GM19324 (cell line): ENCODE measurements around the gene HOXC6.

ENCODE experiments used
- ATAC-seq: cut with Tn5 transposase; IDR thresholded peaks from one replicate; pipeline ENCODE4 v1.9.1; 2021; ENCODE audit warnings: mild to moderate bottlenecking, moderate library complexity; ENCODE audit not compliant: unreplicated experiment, low FRiP score

HOXC6 gene

GRCh38 chr12:54028314-54029201 lies at the start of gene HOXC6:
Gene HOXC6 (plus strand): TSS chr12:54028440. CDS start chr12:54028522, 82 bp downstream.
- no peak for ATAC-seq

- ATAC-seq = no peak
Measured at GRCh38 chr12:53978477-53979356, 49.5 kb upstream of the HOXC6 start.

DNA sequence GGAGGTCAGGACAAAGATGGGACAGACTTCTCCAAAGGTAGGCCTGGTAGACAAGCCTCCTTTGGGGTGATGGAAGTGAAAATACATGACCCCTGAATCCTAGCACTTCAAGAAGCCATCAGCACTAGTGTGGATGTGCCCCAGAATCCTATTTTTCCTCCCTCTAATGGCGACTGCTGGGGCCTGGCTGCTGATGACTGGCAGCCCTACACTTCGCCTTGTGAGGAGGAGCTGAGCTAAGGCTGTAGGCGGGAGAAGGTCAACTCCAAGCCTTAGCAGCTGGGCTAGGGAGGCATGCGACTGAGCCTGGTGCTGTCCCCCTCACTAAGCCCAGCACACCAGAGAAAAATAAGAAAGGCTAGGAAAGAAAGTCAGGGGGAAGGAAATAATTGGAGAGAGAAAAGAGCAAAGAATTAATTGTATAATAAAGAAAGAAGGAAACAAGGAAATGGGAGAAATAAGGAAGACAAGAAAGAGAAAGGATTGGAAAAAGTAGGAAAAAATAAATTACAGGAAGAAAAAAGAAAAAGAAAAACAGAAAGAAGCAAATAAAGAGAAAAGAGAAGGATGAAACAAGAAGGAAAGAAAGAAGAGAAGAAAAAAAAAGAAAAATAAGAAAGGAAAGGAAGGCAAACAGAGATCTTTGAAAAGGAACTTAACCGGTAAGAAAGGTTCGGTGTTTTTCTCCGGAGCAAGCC lies 48.0 kb upstream of the HOXC6 start:
- no peak for ATAC-seq

DNA sequence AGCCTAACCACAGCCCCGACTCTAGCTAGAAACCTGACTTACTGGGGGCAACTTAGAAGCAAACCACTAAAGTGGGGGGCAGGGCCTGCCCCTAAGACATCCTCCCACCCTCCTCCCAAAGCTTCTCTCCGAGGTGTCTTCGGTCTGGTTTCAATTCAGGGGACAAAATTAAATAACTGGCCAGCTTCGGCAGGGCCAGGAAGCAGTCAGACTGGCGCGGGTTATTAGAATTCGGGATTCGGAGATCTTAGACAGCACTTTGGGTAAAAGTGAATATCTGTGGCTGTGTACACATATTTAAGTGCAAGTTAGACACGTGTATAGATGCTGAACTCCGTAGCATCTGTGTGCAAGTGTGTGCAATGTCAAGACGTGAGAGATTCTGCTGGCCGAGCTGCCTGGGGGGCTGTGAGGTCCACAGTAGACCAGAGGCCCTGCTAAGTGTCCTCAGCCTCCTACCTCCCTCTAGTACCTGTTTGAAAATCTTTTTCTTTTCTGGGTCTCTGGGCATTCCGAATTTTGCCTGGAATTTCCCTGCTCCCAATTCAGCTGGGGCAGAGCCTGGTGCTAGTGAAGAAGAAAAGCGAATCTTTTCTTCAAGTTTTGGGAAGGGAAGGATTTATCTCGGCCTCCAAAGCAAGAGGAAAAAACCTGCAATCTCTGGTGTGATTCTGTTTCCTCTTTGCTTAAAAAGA lies 47.3 kb upstream of the HOXC6 start:
- no peak for ATAC-seq

DNA sequence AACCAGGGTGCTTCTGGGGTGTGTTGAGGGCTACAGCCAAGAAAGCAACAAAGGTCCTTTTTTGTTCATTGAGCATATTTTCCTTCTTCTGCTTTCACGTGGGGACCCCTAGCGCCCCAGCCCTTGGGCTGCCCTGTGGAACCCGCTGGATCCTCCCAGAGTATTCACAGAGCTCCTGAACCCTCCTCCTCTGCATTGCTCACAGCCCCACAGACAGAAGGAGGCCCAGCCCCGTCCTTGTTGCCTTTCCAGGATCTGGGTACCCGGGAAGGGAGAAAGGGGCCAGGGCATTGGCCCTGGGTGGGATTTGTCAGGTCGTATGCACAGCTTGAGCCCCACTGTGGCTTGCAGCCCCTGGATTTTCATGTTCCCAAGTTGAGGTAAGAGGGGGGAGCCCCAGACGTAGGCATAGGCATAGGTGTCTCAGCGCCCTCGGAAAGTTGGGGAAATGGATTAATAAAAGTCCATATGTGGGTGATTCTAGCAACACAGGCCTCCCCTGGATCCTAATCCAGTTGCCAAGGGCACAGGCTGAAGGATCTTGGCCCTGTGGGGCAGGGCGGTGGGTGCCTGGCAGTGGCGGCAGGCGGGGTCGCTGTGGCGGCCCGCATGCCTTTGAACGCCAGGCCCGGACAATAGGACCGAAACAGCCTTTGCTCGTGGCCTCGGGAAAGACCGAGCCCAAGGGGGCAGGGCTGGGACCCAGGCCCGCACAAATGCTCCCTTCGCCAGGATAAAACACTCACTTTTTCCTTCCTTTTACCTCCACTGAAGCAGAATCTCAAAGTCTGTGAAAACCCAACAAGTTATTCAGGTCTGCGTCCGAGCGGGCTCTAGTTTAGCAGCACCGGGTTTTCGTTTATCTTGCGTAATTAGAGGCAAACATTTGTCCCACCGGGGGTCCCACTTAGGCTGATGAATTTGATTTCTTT lies 46.3 kb upstream of the HOXC6 start:
- ATAC-seq = no peak

GRCh38 chr12:53982648-53983567 lies 45.3 kb upstream of the HOXC6 start:
- no peak for ATAC-seq

DNA sequence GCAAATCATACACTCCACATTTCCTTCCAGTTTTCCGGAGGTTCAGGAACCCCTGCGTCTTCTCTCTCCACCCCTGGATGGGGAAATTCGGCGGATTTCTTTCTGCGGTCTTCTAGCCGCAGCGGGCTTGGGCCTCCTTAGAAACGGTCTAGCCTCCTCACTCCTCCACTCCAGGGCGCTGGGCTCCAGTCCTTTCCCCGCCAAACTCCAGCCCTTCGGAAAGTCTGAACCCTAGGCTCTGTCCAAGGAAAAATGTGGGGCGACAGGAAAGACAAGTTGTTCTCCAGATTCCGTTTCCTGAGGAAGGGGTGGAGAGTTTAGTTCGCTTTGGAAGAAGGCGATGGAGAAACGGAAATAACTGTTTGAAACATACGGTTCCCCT lies 44.7 kb upstream of the HOXC6 start:
- ATAC-seq = no peak

DNA sequence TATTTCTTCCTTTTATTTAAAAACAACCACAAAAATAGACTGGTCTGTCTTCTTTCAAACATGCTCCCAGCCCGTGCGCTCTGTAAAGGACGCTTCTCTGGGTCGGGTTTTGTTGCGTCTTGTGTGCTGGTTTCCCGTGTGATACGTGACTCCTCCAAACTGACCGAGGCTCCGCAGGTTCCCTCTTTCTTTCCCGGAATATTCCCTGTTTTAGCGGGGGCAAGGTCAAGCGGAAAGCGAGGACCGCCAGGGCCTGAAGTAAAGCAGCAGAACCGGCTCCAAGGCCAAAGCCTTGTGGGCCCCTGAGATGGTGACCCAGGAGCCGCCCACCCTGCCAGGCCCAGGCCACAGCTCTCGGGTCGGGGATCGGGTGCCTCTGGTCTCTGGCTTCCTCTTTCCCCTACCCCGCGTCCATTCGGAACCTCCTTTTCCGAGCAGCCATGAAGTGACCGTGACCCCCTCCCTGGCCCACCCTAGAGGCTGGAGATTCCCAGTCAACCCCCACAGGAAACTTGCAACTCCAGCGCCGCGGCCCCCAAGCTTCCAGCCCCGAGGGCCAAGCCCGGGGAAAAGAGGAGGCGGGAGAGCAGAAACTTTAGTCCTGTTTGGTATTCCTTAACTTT lies 44.2 kb upstream of the HOXC6 start:
- no peak for ATAC-seq

DNA sequence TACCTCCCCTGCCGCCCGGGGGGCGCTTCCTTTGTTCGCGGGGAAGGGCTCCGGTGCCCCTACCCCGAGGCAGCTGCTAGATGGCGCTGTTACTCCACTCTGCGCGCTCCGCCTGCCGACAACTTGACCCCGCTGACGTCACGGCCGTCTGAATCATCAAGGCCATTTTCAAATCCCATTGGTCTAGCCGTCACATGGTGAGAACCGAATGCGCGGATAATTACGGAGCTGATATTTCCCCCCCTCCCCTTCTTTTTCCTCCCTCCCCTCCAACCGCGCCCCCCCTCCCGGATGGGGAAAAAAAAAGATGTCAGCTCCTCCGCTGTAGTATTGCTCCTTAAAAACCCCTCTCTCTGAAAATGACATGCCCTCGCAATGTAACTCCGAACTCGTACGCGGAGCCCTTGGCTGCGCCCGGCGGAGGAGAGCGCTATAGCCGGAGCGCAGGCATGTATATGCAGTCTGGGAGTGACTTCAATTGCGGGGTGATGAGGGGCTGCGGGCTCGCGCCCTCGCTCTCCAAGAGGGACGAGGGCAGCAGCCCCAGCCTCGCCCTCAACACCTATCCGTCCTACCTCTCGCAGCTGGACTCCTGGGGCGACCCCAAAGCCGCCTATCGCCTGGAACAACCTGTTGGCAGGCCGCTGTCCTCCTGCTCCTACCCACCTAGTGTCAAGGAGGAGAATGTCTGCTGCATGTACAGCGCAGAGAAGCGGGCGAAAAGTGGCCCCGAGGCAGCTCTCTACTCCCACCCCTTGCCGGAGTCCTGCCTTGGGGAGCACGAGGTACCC lies 43.1 kb upstream of the HOXC6 start, which contains the start of gene HOXC10:
Gene HOXC10 (plus strand): TSS at position 246 of the 791 bp plus-strand sequence. CDS start 114 bp downstream, at position 360.
- ATAC-seq = no peak

GRCh38 chr12:53985692-53985993 lies 42.6 kb upstream of the HOXC6 start:
- no peak for ATAC-seq

- no peak for ATAC-seq
Measured at GRCh38 chr12:53985994-53986685, 42.1 kb upstream of the HOXC6 start.

DNA sequence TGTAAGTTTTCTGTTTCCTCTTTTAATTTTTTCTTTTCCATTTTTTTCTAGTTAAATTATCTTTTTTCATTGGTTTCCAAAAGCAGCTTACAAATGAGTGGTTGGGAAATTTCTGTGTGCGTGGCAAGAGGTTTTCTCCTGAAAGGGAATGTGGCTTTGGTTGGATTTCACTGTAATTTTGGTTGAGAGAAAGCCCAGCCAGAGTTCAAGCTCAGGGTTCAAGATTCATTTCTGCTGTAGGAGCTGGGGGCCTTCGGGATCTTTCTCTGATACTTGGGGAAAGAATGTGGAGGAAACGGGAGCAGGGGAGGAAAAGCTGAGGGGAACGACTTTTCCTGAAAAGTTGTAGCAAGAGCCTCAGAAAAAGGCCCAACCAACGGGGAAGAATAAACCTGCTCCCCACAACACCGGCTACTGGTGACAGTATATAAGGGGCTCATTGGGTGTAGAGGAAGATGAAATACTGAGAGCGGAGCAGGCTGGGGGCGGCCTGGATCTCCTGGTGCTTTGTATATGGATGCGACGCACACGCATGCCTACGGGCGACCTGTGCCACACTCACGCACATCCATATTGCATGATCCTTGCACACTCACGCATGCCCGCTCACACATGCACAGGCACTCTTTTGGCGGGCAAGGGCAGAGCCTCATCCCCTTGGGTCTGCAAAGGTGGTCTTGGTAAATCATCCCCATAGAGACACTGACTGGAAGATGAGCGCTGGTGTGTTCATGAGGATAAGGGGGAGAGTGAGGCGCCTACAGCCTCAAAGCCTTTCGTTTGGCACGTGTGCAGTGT lies 41.4 kb upstream of the HOXC6 start:
- no peak for ATAC-seq

DNA sequence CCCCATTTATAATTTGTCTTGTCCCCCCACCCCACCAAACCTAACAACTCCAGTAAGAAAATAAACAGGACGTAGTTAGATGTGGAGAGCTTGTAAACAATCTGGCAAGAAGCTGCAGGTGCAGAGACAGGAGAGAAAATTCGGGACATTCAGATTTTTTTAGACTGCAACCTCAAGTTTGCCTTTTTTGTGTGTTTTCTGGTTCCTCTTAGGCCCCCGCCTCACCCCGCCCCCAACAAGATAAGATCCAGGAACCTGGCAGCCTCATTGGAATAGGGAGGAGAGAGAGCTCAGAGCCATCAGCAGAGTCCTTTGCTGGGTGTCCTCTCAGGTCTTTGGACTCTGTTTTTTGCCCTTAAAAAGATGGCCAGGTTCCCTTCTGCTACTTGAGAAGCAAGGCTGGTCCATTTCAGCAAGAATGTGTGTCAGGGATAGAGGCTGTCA lies 40.4 kb upstream of the HOXC6 start:
- ATAC-seq = no peak

- ATAC-seq = no peak
Measured at GRCh38 chr12:53988541-53989226, 39.6 kb upstream of the HOXC6 start.
